HepG2 (cell line): ENCODE measurements around the gene MEF2D. TPM values are rescaled to one million over a fixed set of nuclear protein-coding genes. Genes with fewer than 3 reads are reported as not detected.
A peak's percentile ranks its signal among the peaks of the same experiment; 100 is the strongest.

Experiments
- ATAC-seq: fragments of 200-7000 bp; cut with Tn5 transposase; 3 replicates; pipeline ENCODE4 v1.9.1; 2020; ENCODE audit warnings: mild to moderate bottlenecking, moderate library complexity
- BruUV-seq: library from RNA; stranded (reverse); fragments of 400-500 nt; replicated peaks from 2 replicates; lab custom pipeline; 2021; lab: Mats Ljungman, UMichigan
- CTCF ChIA-PET: fragments of 300-600 bp; formaldehyde crosslinking; extraction: SDS; loops from one replicate; lab custom pipeline; 2021; ENCODE audit warnings: low total read pairs, inconsistent platforms, low intra/inter-chr PET ratio; lab: Yijun Ruan, JAX
- POLR2A ChIA-PET: fragments of 350-600 bp; sonication (Branson Sonifier 250); formaldehyde crosslinking; loops from one replicate; lab custom pipeline; 2020; ENCODE audit warnings: antibody characterized with exemption, inconsistent platforms; lab: Yijun Ruan, JAX
- DNase-seq: peaks from one replicate; pipeline ENCODE4 v3.0.0-alpha.2; 2015; ENCODE audit warnings: low spot score
- FAIRE-seq: peaks from 3 replicates; lab custom pipeline; 2011; peaks lifted over from hg19 to GRCh38; lab: Jason Lieb, UNC
- H2AFZ ChIP-seq: one replicate; pipeline ENCODE4 v1.6.1; 2011; ENCODE audit warnings: low read length, inconsistent platforms
- H3K27ac ChIP-seq: fragments of 300-600 bp; 3 replicates; pipeline ENCODE4 v1.8.0; 2011; ENCODE audit warnings: mixed run types, mild to moderate bottlenecking, mixed read lengths, low read length, inconsistent platforms; ENCODE audit not compliant: insufficient read depth; ENCODE audit errors: extremely low read length
- H3K27me3 ChIP-seq, 2 experiments: fragments of 200-600 bp in 1 of 2; 2 replicates in 1 of 2; 3 replicates in 1 of 2; pipeline versions ENCODE4 v1.6.0 to v1.8.0; 2011; ENCODE audit warnings: low read length in 2 of 2, mild to moderate bottlenecking in 2 of 2, moderate library complexity in 2 of 2, inconsistent platforms in 1 of 2; ENCODE audit not compliant: insufficient read depth in 2 of 2, control insufficient read depth in 1 of 2
- H3K36me3 ChIP-seq, 2 experiments: fragments of 200-600 bp in 1 of 2; replicated peaks in 1 of 2; 2 replicates in 1 of 2; 3 replicates in 1 of 2; pipeline versions ENCODE4 v1.5.1 to v1.8.0; 2011; ENCODE audit warnings: low read length in 2 of 2, inconsistent platforms in 1 of 2; ENCODE audit not compliant: insufficient read depth in 2 of 2, control insufficient read depth in 1 of 2
- H3K4me1 ChIP-seq: 2 replicates; pipeline ENCODE4 v1.5.1; 2012; ENCODE audit warnings: low read length, inconsistent platforms; ENCODE audit not compliant: insufficient read depth
- H3K4me2 ChIP-seq: 2 replicates; pipeline ENCODE4 v1.6.0; 2011; ENCODE audit warnings: low read depth, low read length, inconsistent platforms
- H3K4me3 ChIP-seq, 3 experiments: fragments of 200-600 bp in 1 of 3; sonication (generic), shearing (Covaris generic) in 1 of 3; replicated peaks in 1 of 3; 2 replicates each; pipeline ENCODE4 v1.5.1; 2011 to 2016; ENCODE audit warnings: low read length in 3 of 3, inconsistent platforms in 2 of 3, low read depth in 2 of 3, mild to moderate bottlenecking in 2 of 3, control low read depth in 1 of 3, mixed read lengths in 1 of 3; ENCODE audit not compliant: insufficient read depth in 1 of 3
- H3K79me2 ChIP-seq: one replicate; pipeline ENCODE4 v1.6.1; 2011; ENCODE audit warnings: low read length, inconsistent platforms; ENCODE audit not compliant: insufficient read depth
- H3K9ac ChIP-seq: 2 replicates; pipeline ENCODE4 v1.6.0; 2011; ENCODE audit warnings: mild to moderate bottlenecking, low read depth, low read length, inconsistent platforms; ENCODE audit not compliant: insufficient read depth
- H3K9me3 ChIP-seq: 2 replicates; pipeline ENCODE4 v1.5.1; 2012; ENCODE audit warnings: mild to moderate bottlenecking, low read length
- H4K20me1 ChIP-seq: 2 replicates; pipeline ENCODE4 v1.6.0; 2011; ENCODE audit warnings: inconsistent platforms, mild to moderate bottlenecking, low read length, moderate library complexity; ENCODE audit not compliant: insufficient read depth
- GMEB1 ChIP-seq: sonication (generic); formaldehyde crosslinking; IDR thresholded peaks from 2 replicates; pipeline ENCODE4 v1.5.1; 2020; ENCODE audit warnings: missing genetic modification reagents, mild to moderate bottlenecking, borderline replicate concordance
- REST ChIP-seq, 2 experiments: IDR thresholded peaks; 2 replicates each; pipeline ENCODE4 v1.6.1; 2011 to 2012; ENCODE audit warnings: low read length in 2 of 2, borderline replicate concordance in 1 of 2, low read depth in 1 of 2, mild to moderate bottlenecking in 1 of 2, moderate library complexity in 1 of 2
- RNF2 ChIP-seq: fragments of 450-650 bp; conservative IDR thresholded peaks from 2 replicates; pipeline ENCODE4 v1.6.1; 2016; ENCODE audit warnings: low read depth
- RXRB ChIP-seq: IDR thresholded peaks from 2 replicates; pipeline ENCODE4 v1.6.1; 2016; ENCODE audit warnings: borderline replicate concordance, missing genetic modification reagents, missing compliant biosample characterization
- SRY ChIP-seq: sonication (generic); formaldehyde crosslinking; IDR thresholded peaks from 2 replicates; pipeline ENCODE4 v1.8.0; 2022; ENCODE audit warnings: mild to moderate bottlenecking, missing genetic modification reagents
- ZNF407 ChIP-seq: sonication (generic); formaldehyde crosslinking; IDR thresholded peaks from one replicate; pipeline ENCODE4 v1.5.1; 2020; ENCODE audit warnings: mild to moderate bottlenecking, missing genetic modification reagents; ENCODE audit errors: not compliant biosample characterization
- ZNF496 ChIP-seq: sonication (generic); formaldehyde crosslinking; IDR thresholded peaks from 2 replicates; pipeline ENCODE4 v1.8.1; 2023; ENCODE audit warnings: mild to moderate bottlenecking, moderate library complexity, missing genetic modification reagents; ENCODE audit not compliant: insufficient replicate concordance
- ZNF558 ChIP-seq: sonication (generic); formaldehyde crosslinking; IDR thresholded peaks from 2 replicates; pipeline ENCODE4 v1.9.0; 2022; ENCODE audit warnings: mild to moderate bottlenecking, missing genetic modification reagents, borderline replicate concordance
- WGBS: methylation state at CpG from one replicate; pipeline ENCODE4 v1.1.6; 2017; ENCODE audit warnings: low lambda C conversion rate; 5-methylcytosine and 5-hydroxymethylcytosine counted together
- in situ Hi-C: cut with HindIII; loops from 2 replicates; pipeline ENCODE4 v1.10.0; 2017; ENCODE audit warnings: low pct_unique_long_range_greater_than_20kb; ENCODE audit not compliant: extremely low pct_ligation_motif_present
- intact Hi-C: fragments of 100-400 bp; cut with micrococcal nuclease; formaldehyde crosslinking; loops from one replicate; pipeline ENCODE4 v1.10.0; 2022; ENCODE audit not compliant: unreplicated experiment
- polyA plus RNA-seq, 8 experiments: library from polyadenylated mRNA; depleted of rRNA in 3 of 8; stranded (reverse) in 7 of 8; unstranded in 1 of 8; fragments of >200 nt; fragmentation: Illumina TruSeq in 4 of 8; extraction: Trizol in 4 of 8; gene quantifications; 2 replicates each; pipeline versions ENCODE4 v1.2.1 to v1.2.3, GENCODE V29; 2011 to 2016; ENCODE audit warnings: low read depth in 4 of 8, missing spikeins in 1 of 8, mixed read lengths in 1 of 8; ENCODE audit not compliant: insufficient read depth in 1 of 8
- total RNA-seq, 5 experiments: library from RNA; depleted of rRNA; stranded (reverse); fragments of >200 nt; fragmentation: Illumina TruSeq; extraction: Trizol; gene quantifications; 2 replicates each; pipeline ENCODE4 v1.2.3, GENCODE V29; 2016; ENCODE audit warnings: low read depth in 1 of 5

MEF2D gene
- total and polyA plus RNA-seq, 2 of the 13 experiments (the other 11 are each of a cell fraction or from before 2014, with no cell fraction given) = 1.6 to 3.9 TPM

- peak; percentile 9 for TF ChIP-seq ZNF407 (CRISPR knock-in tag)
Measured at GRCh38 chr1:156500543-156500792, at the start of gene MEF2D (continued).

- ChIA-PET POLR2A (interaction anchor here (1.1 to 1.2 kb wide), 2 partner anchors 48 to 93 kb away, joined by 3 read pairs; no protein-coding TSS in a partner anchor), CTCF (no interaction called here)
- Histone ChIP-seq H3K27ac (no peak overlapping the region), H3K9ac (no peak overlapping the region), H3K36me3 (peaks cover 1 to 38% of the 10 kb centered on the region in 2 experiments; a peak in 4 of 5 replicates), H3K9me3 (no peaks in the 10 kb centered on the region), H3K4me1 (peaks cover 15% of the 10 kb centered on the region), H3K4me3 (no peak overlapping the region), H3K79me2 (no peaks in the 10 kb centered on the region), H4K20me1 (no peaks in the 10 kb centered on the region), H2AFZ (no peak overlapping the region), H3K27me3 (no peaks in the 10 kb centered on the region), H3K4me2 (no peak overlapping the region)
- BruUV-seq = no TSS peak
- ATAC-seq = no peak
- no peak for FAIRE-seq
- DNase-seq = no peak
- intact Hi-C loops (no loop called here), in situ Hi-C loops (no loop called here)
- 100% methylated on average over 3 of the region's 5 CpGs for WGBS
- TF ChIP-seq ZNF496 (CRISPR knock-in tag) = no peak
- no peak for TF ChIP-seq REST (IDR thresholded peaks at IDR 0.05; ENCODE audit: borderline replicate concordance in 1 of 2, low read depth in 1 of 2, low read length in 2 of 2)
- TF ChIP-seq RXRB (CRISPR knock-in tag) = no peak
- no peak for TF ChIP-seq ZNF558 (CRISPR knock-in tag)
- TF ChIP-seq SRY = no peak
- no peak for TF ChIP-seq GMEB1
- no peak for TF ChIP-seq RNF2
Measured at GRCh38 chr1:156550346-156550745, 49.8 kb upstream of the MEF2D start.
